A549 treated with CORT108297 at 1 μM for 4 hours (cell line): ENCODE measurements around the gene TUBB2B. TPM values are rescaled to one million over a fixed set of nuclear protein-coding genes. Genes with fewer than 3 reads are reported as not detected.

Source experiments
- total RNA-seq: library from RNA; stranded (reverse); fragments of 200-300 nt; extraction: Qiagen RNA extraction; gene quantifications from 5 replicates; pipeline ENCODE4 v1.2.3, GENCODE V29; 2022

TUBB2B gene
- total RNA-seq: 13.0 to 14.6 TPM (median 13.4 TPM) in 5 replicates

DNA sequence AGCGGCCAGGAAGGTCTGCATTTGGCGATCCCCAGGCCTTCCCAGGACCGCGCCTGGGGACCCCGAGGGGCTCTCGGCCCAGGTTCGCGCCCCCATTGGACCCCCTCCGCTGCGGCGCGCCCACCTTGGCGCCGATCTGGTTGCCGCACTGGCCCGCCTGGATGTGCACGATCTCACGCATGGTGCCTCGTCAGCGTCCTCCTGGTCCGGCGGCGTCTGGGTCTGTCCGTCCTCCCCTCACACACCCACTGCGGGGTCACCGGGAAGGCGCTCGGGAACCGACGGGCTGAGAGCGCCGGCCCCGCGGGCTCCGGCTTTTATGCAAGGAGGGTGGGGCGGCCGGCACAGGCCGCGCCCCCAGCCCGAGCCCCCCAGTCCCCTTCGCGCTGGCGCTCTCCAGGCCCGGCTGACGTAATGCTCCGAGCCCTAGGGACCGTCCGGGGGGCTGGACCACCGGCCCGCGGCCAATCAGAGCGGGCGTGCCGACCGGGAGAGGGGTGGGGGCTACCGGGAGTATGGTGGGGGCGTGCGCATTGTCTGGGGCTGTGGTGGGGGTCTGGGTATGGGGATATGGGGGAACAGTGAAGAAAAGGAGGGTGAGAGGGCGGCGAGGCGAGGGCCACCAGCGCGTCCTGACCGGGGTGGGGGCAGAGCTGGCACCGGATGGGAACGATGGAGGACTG, at the start of gene TUBB2B:
TUBB2B (minus strand) TSS at position 291 of the 683 bp plus-strand sequence; CDS start at position 181, 110 bp downstream.

DNA sequence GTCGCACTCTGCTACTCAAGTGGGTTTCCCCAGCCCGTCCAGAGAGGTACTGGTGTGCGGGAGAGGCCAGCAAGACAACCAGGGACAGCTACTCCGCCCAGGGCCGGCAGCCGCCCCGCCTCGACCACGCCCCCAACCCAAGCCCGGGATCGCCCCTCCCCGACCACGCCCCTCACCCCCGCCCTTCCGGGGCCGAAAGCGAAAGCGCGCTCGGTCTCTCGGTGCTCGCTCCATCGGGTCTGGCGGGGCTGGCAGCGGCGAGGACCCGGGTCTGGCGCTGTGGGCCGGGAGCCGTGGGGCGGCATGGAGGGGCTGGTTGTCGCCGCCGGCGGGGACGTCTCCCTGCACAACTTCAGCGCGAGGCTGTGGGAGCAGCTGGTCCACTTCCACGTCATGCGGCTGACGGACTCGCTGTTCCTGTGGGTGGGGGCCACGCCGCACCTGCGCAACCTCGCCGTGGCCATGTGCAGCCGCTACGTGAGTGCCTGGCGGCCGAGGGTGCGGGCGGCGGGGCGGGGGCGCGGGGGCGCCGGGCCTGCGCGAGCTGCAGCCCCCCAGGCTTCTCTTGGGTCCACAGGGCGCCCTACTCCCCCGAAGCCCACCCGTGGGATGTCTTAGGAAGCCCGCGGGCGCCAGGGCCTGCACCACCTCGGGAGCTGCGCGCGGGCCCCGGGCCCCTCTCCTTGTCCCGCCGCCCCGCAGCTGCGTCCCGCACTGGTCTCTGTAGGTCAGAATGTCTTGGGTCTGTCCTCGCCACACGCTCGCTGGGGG, 31.5 kb upstream of the TUBB2B start, which contains the start of gene PSMG4:
PSMG4 (plus strand) TSS at position 228 of the 771 bp plus-strand sequence; CDS start at position 304, 76 bp downstream.

Other genes with a start within 250 kb of the TUBB2B start
- gene NQO2, start 227.8 kb downstream of the TUBB2B start, total RNA-seq: 57.8 to 85.9 TPM (median 81.6 TPM) in 5 replicates
- gene RIPK1, start 159.2 kb downstream of the TUBB2B start, total RNA-seq: 11.5 to 13.6 TPM (median 12.1 TPM) in 5 replicates
- 15.7 to 24.4 TPM (median 23.3 TPM) in 5 replicates for gene BPHL, start 108.9 kb downstream of the TUBB2B start, total RNA-seq
- gene TUBB2A, start 70.1 kb downstream of the TUBB2B start, total RNA-seq: 73.1 to 92.6 TPM (median 92.0 TPM) in 5 replicates
- 17.2 to 31.2 TPM (median 28.7 TPM) in 5 replicates for gene PSMG4, start 31.3 kb upstream of the TUBB2B start, total RNA-seq
- gene SLC22A23, start 229.4 kb upstream of the TUBB2B start, total RNA-seq: 7.9 to 10.6 TPM (median 9.9 TPM) in 5 replicates